OCI-LY3 (cell line): Measurements from ENCODE around the gene ANO4.
A peak's percentile ranks its signal among the peaks of the same experiment; 100 is the strongest.

Experiments used
- H2AFZ ChIP-seq: fragments of 200-600, 300-600 bp; shearing (Covaris generic); 2 replicates; pipeline ENCODE4 v1.6.0; 2014; ENCODE audit warnings: antibody characterized with exemption, low read depth, low read length
- H3K27ac ChIP-seq: fragments of 200-600, 300-600 bp; sonication (generic); 2 replicates; pipeline ENCODE4 v1.5.1; 2014; ENCODE audit warnings: mild to moderate bottlenecking, low read length, moderate library complexity, mixed read lengths
- H3K27me3 ChIP-seq: fragments of 200-600, 300-600 bp; sonication (generic); 2 replicates; pipeline ENCODE4 v1.6.1; 2014; ENCODE audit warnings: low read depth, low read length, mixed read lengths
- H3K36me3 ChIP-seq: fragments of 200-600, 300-600 bp; sonication (generic); replicated peaks from 2 replicates; pipeline ENCODE3; 2014; ENCODE audit warnings: low read depth, low read length, mixed read lengths
- H3K4me1 ChIP-seq: fragments of 300-600, 200-600 bp; sonication (generic); 2 replicates; pipeline ENCODE4 v1.6.1; 2014; ENCODE audit warnings: low read length, mixed read lengths
- H3K4me2 ChIP-seq: fragments of 200-600, 300-600 bp; sonication (generic); 2 replicates; pipeline ENCODE4 v1.6.1; 2014; ENCODE audit warnings: low read length, mixed read lengths
- H3K4me3 ChIP-seq: fragments of 300-600, 200-600 bp; sonication (generic); 2 replicates; pipeline ENCODE4 v1.5.1; 2014; ENCODE audit warnings: antibody characterized with exemption, mild to moderate bottlenecking, low read length, moderate library complexity
- H3K79me2 ChIP-seq: fragments of 300-600, 200-600 bp; shearing (Covaris generic); 2 replicates; pipeline ENCODE4 v1.6.1; 2014; ENCODE audit warnings: mild to moderate bottlenecking, low read length, mixed read lengths
- H3K9ac ChIP-seq: fragments of 300-600, 200-600 bp; shearing (Covaris generic); 2 replicates; pipeline ENCODE4 v1.6.0; 2014; ENCODE audit warnings: mild to moderate bottlenecking, low read length, moderate library complexity
- H3K9me3 ChIP-seq: fragments of 200-600, 300-600 bp; shearing (Covaris generic); 2 replicates; pipeline ENCODE4 v1.6.1; 2014; ENCODE audit warnings: low read length, mixed read lengths; ENCODE audit not compliant: insufficient read depth
- H4K20me1 ChIP-seq: fragments of 200-600, 300-600 bp; sonication (generic); 2 replicates; pipeline ENCODE4 v1.6.1; 2016; ENCODE audit warnings: low read length, mixed read lengths; ENCODE audit not compliant: insufficient read depth
- CTCF ChIP-seq: fragments of 200-600, 300-600 bp; sonication (generic); IDR thresholded peaks from 2 replicates; pipeline ENCODE4 v1.5.1; 2014; ENCODE audit warnings: antibody characterized with exemption, low read length, low read depth
- EZH2phosphoT487 ChIP-seq: fragments of 200-600 bp; shearing (Covaris generic); IDR thresholded peaks from 2 replicates; pipeline ENCODE4 v1.6.1; 2018; ENCODE audit warnings: antibody characterized with exemption, mixed run types, low read depth

Gene ANO4

GRCh38 chr12:100823963-100824362 is 29.4 kb downstream of the ANO4 start:
- Histone ChIP-seq H3K4me1 (peaks cover 3% of the 10 kb centered on the region; the same call in 1 of the 2 replicates), H3K9ac (no peak overlapping the region), H3K4me3 (no peak overlapping the region), H2AFZ (no peak overlapping the region), H3K4me2 (no peak overlapping the region), H3K36me3 (no peaks in the 10 kb centered on the region), H3K79me2 (no peaks in the 10 kb centered on the region), H3K9me3 (no peaks in the 10 kb centered on the region), H4K20me1 (no peaks in the 10 kb centered on the region), H3K27ac (no peak overlapping the region), H3K27me3 (peaks cover 3% of the 10 kb centered on the region)
- no peak for TF ChIP-seq CTCF
- TF ChIP-seq EZH2phosphoT487 = no peak

- peaks cover 8% of the 10 kb centered on the region for H3K27me3 ChIP-seq
- H3K4me2 ChIP-seq = no peak overlapping the region
- H3K27ac ChIP-seq = no peak overlapping the region
- no peak overlapping the region for H3K9ac ChIP-seq
- H3K4me1 ChIP-seq = peaks cover 3% of the 10 kb centered on the region; the same call in 1 of the 2 replicates
- TF ChIP-seq EZH2phosphoT487 (no peak), CTCF (no peak)
- H3K4me3 ChIP-seq = no peak overlapping the region
- no peaks in the 10 kb centered on the region for H3K36me3 ChIP-seq
- H2AFZ ChIP-seq = no peak overlapping the region
- no peaks in the 10 kb centered on the region for H4K20me1 ChIP-seq
- H3K9me3 ChIP-seq = no peaks in the 10 kb centered on the region
- H3K79me2 ChIP-seq = no peaks in the 10 kb centered on the region
Measured at GRCh38 chr12:100824476-100824875, 29.9 kb downstream of the ANO4 start.

- H3K4me1 ChIP-seq = peaks cover 3% of the 10 kb centered on the region; the same call in 1 of the 2 replicates
Measured at GRCh38 chr12:100826323-100826722, 31.7 kb downstream of the ANO4 start.

GRCh38 chr12:100827901-100828520 is 33.4 kb downstream of the ANO4 start:
- Histone ChIP-seq H4K20me1 (no peaks in the 10 kb centered on the region), H3K27ac (no peak overlapping the region), H2AFZ (no peak overlapping the region), H3K9ac (no peak overlapping the region), H3K27me3 (peaks cover 17% of the 10 kb centered on the region), H3K4me1 (peaks cover 3% of the 10 kb centered on the region; the same call in 1 of the 2 replicates), H3K9me3 (no peaks in the 10 kb centered on the region), H3K4me3 (no peak overlapping the region), H3K36me3 (no peaks in the 10 kb centered on the region), H3K4me2 (no peak overlapping the region), H3K79me2 (no peaks in the 10 kb centered on the region)
- no peak for TF ChIP-seq EZH2phosphoT487
- TF ChIP-seq CTCF = peak; percentile 86

More at GRCh38 chr12:100826323-100826722, 31.7 kb downstream of the ANO4 start:
- Histone ChIP-seq H3K79me2 (no peaks in the 10 kb centered on the region), H3K9ac (no peak overlapping the region), H3K36me3 (no peaks in the 10 kb centered on the region), H3K9me3 (no peaks in the 10 kb centered on the region), H3K27me3 (peaks cover 17% of the 10 kb centered on the region), H3K4me3 (no peak overlapping the region), H2AFZ (no peak overlapping the region), H3K4me2 (no peak overlapping the region), H4K20me1 (no peaks in the 10 kb centered on the region), H3K27ac (no peak overlapping the region)
- TF ChIP-seq CTCF = no peak
- TF ChIP-seq EZH2phosphoT487 = no peak
